ENCODE data around the gene YBEY. TPM values are rescaled to one million over a fixed set of nuclear protein-coding genes. Genes with fewer than 3 reads are reported as not detected.

YBEY gene
- total RNA-seq, 1 donor from 2014 or later, result 13.5 TPM

- Histone ChIP-seq H3K4me1 (ENCODE audit: insufficient read depth, low read length) (no peaks in the 10 kb centered on the region), H2AFZ (ENCODE audit: low read depth, low read length) (no peak overlapping the region)
These were observed 30.7 kb downstream of the YBEY start for GRCh38 chr21:46316708-46317324.

GRCh38 chr21:46317710-46318463, 31.7 kb downstream of the YBEY start:
- no peak overlapping the region for H2AFZ ChIP-seq (ENCODE audit: low read depth, low read length)
- H3K4me1 ChIP-seq (ENCODE audit: insufficient read depth, low read length), result peaks cover 8% of the 10 kb centered on the region
- H3K9me3 Mint-ChIP-seq (ENCODE audit: unreplicated experiment), result no peaks in the 10 kb centered on the region
- H3K27ac ChIP-seq (ENCODE audit: low read depth, low read length), result no peak overlapping the region
- peaks cover 7% of the 10 kb centered on the region for H3K4me1 Mint-ChIP-seq (ENCODE audit: low read depth, unreplicated experiment)
- H3K79me2 ChIP-seq (ENCODE audit: insufficient read depth, low read length), result peaks cover 33% of the 10 kb centered on the region
- H3K36me3 ChIP-seq (ENCODE audit: insufficient read depth, low read length), result no peaks in the 10 kb centered on the region
- no peaks in the 10 kb centered on the region for H3K27me3 ChIP-seq (ENCODE audit: insufficient read depth, low read length)
- H3K27me3 Mint-ChIP-seq (ENCODE audit: low read depth, unreplicated experiment), result no peaks in the 10 kb centered on the region
- H3K36me3 Mint-ChIP-seq (ENCODE audit: low read depth, unreplicated experiment), result no peaks in the 10 kb centered on the region
- peaks cover 5% of the 10 kb centered on the region for H4K20me1 ChIP-seq (ENCODE audit: insufficient read depth, low read length)
- TF ChIP-seq CTCF (IDR thresholded peaks at IDR 0.05; ENCODE audit: insufficient read depth, low read depth, low read length) (no peak), EZH2 (IDR thresholded peaks at IDR 0.05; ENCODE audit: insufficient read depth, low read length) (no peak)
- no peak for FAIRE-seq
- H3K9me3 ChIP-seq (ENCODE audit: insufficient read depth, low read depth, low read length), result no peaks in the 10 kb centered on the region
- H3K9ac ChIP-seq (ENCODE audit: low read length), result no peak overlapping the region
- no peak overlapping the region for H3K27ac Mint-ChIP-seq (ENCODE audit: unreplicated experiment)
- DNase-seq (ENCODE audit: low read depth), result no peak
- H3K4me2 ChIP-seq (ENCODE audit: low read length), result no peak overlapping the region
- H3K4me3 Mint-ChIP-seq (ENCODE audit: unreplicated experiment), result no peak overlapping the region
- no peak overlapping the region for H3K4me3 ChIP-seq (ENCODE audit: insufficient read depth, low read depth, low read length)

More at GRCh38 chr21:46316708-46317324, 30.7 kb downstream of the YBEY start:
- peaks cover 23% of the 10 kb centered on the region for H3K79me2 ChIP-seq (ENCODE audit: insufficient read depth, low read length)
- H3K4me1 Mint-ChIP-seq (ENCODE audit: low read depth, unreplicated experiment), result peaks cover 4% of the 10 kb centered on the region
- no peaks in the 10 kb centered on the region for H3K9me3 Mint-ChIP-seq (ENCODE audit: unreplicated experiment)
- H3K4me3 ChIP-seq (ENCODE audit: insufficient read depth, low read depth, low read length), result no peak overlapping the region
- H3K36me3 ChIP-seq (ENCODE audit: insufficient read depth, low read length), result no peaks in the 10 kb centered on the region
- no peak overlapping the region for H3K9ac ChIP-seq (ENCODE audit: low read length)
- no peak overlapping the region for H3K4me2 ChIP-seq (ENCODE audit: low read length)
- H3K36me3 Mint-ChIP-seq (ENCODE audit: low read depth, unreplicated experiment), result no peaks in the 10 kb centered on the region
- no peak for FAIRE-seq
- no peak overlapping the region for H3K4me3 Mint-ChIP-seq (ENCODE audit: unreplicated experiment)
- no peak for DNase-seq (ENCODE audit: low read depth)
- H3K27ac ChIP-seq (ENCODE audit: low read depth, low read length), result no peak overlapping the region
- TF ChIP-seq CTCF (IDR thresholded peaks at IDR 0.05; ENCODE audit: insufficient read depth, low read depth, low read length), result no peak
- no peak for TF ChIP-seq EZH2 (IDR thresholded peaks at IDR 0.05; ENCODE audit: insufficient read depth, low read length)
- no peaks in the 10 kb centered on the region for H3K9me3 ChIP-seq (ENCODE audit: insufficient read depth, low read depth, low read length)
- no peaks in the 10 kb centered on the region for H3K27me3 ChIP-seq (ENCODE audit: insufficient read depth, low read length)
- H3K27me3 Mint-ChIP-seq (ENCODE audit: low read depth, unreplicated experiment), result no peaks in the 10 kb centered on the region
- H3K27ac Mint-ChIP-seq (ENCODE audit: unreplicated experiment), result no peak overlapping the region
- peaks cover 5% of the 10 kb centered on the region for H4K20me1 ChIP-seq (ENCODE audit: insufficient read depth, low read length)

GRCh38 chr21:46318464-46318845, 32.3 kb downstream of the YBEY start:
- TF ChIP-seq CTCF (IDR thresholded peaks at IDR 0.05; ENCODE audit: insufficient read depth, low read depth, low read length) (no peak), EZH2 (IDR thresholded peaks at IDR 0.05; ENCODE audit: insufficient read depth, low read length) (no peak)
- DNase-seq (ENCODE audit: low read depth), result no peak
- peaks cover 39% of the 10 kb centered on the region for H3K79me2 ChIP-seq (ENCODE audit: insufficient read depth, low read length)
- no peak overlapping the region for H3K4me3 ChIP-seq (ENCODE audit: insufficient read depth, low read depth, low read length)
- Mint-ChIP-seq H3K9me3 (ENCODE audit: unreplicated experiment) (no peaks in the 10 kb centered on the region), H3K4me1 (ENCODE audit: low read depth, unreplicated experiment) (peaks cover 7% of the 10 kb centered on the region), H3K27ac (ENCODE audit: unreplicated experiment) (no peak overlapping the region), H3K36me3 (ENCODE audit: low read depth, unreplicated experiment) (no peaks in the 10 kb centered on the region), H3K27me3 (ENCODE audit: low read depth, unreplicated experiment) (no peaks in the 10 kb centered on the region), H3K4me3 (ENCODE audit: unreplicated experiment) (no peak overlapping the region)
- no peaks in the 10 kb centered on the region for H3K9me3 ChIP-seq (ENCODE audit: insufficient read depth, low read depth, low read length)
- no peaks in the 10 kb centered on the region for H3K27me3 ChIP-seq (ENCODE audit: insufficient read depth, low read length)
- peaks cover 5% of the 10 kb centered on the region for H4K20me1 ChIP-seq (ENCODE audit: insufficient read depth, low read length)
- no peak overlapping the region for H3K27ac ChIP-seq (ENCODE audit: low read depth, low read length)
- H2AFZ ChIP-seq (ENCODE audit: low read depth, low read length), result no peak overlapping the region
- no peak overlapping the region for H3K4me2 ChIP-seq (ENCODE audit: low read length)
- FAIRE-seq, result no peak
- H3K36me3 ChIP-seq (ENCODE audit: insufficient read depth, low read length), result no peaks in the 10 kb centered on the region
- H3K4me1 ChIP-seq (ENCODE audit: insufficient read depth, low read length), result peaks cover 10% of the 10 kb centered on the region
- no peak overlapping the region for H3K9ac ChIP-seq (ENCODE audit: low read length)
